GM12801 (cell line): ENCODE measurements around the gene SLC7A14.

ENCODE experiments used
- CTCF ChIP-seq: IDR thresholded peaks from one replicate; pipeline ENCODE4 v1.5.1; 2011; ENCODE audit warnings: control low read depth; ENCODE audit not compliant: insufficient read length; ENCODE audit errors: extremely low read depth

The SLC7A14 gene

GRCh38 chr3:170593634-170594033 lies 7.8 kb upstream of the SLC7A14 start:
- TF ChIP-seq CTCF = no peak

- TF ChIP-seq CTCF = no peak
Observed at GRCh38 chr3:170589113-170589512, 3.2 kb upstream of the SLC7A14 start.

GRCh38 chr3:170585008-170585936 lies 603 bp downstream of the SLC7A14 start:
- no peak for TF ChIP-seq CTCF

- no peak for TF ChIP-seq CTCF
Observed at GRCh38 chr3:170584585-170585007, 1.3 kb downstream of the SLC7A14 start.

- no peak for TF ChIP-seq CTCF
Observed at GRCh38 chr3:170579646-170580045, 6.2 kb downstream of the SLC7A14 start.

GRCh38 chr3:170572665-170573253 lies 13.1 kb downstream of the SLC7A14 start:
- no peak for TF ChIP-seq CTCF

GRCh38 chr3:170566413-170566812 lies 19.5 kb downstream of the SLC7A14 start:
- no peak for TF ChIP-seq CTCF
